ENCODE results near the gene NUP133.

DNA sequence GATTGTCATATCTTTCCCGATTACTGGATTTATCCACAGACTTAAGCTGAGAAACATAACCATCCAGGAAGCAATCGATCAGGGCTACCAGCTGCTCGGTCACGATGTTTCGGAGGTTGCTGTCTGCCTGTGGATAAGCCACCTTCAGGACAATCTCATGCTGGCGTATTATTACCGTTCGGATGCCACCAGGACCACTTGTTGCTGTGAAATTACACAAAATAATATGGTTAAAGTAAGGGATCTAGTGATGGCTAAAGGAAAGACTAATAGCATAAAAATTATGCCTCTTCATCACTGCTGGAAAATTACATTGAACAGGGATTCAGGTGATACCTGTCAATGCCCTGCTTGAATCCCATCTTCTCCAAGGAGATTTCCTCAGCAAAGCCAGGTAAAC, 43.5 kb downstream of the NUP133 start:
- TF ChIP-seq, protein P1, sequence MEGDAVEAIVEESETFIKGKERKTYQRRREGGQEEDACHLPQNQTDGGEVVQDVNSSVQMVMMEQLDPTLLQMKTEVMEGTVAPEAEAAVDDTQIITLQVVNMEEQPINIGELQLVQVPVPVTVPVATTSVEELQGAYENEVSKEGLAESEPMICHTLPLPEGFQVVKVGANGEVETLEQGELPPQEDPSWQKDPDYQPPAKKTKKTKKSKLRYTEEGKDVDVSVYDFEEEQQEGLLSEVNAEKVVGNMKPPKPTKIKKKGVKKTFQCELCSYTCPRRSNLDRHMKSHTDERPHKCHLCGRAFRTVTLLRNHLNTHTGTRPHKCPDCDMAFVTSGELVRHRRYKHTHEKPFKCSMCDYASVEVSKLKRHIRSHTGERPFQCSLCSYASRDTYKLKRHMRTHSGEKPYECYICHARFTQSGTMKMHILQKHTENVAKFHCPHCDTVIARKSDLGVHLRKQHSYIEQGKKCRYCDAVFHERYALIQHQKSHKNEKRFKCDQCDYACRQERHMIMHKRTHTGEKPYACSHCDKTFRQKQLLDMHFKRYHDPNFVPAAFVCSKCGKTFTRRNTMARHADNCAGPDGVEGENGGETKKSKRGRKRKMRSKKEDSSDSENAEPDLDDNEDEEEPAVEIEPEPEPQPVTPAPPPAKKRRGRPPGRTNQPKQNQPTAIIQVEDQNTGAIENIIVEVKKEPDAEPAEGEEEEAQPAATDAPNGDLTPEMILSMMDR (IDR thresholded peaks at IDR 0.05; ENCODE audit: low read depth, low read length, poor library complexity, severe bottlenecking), result no peak
- TF ChIP-seq EZH2phosphoT487 (IDR thresholded peaks at IDR 0.05; ENCODE audit: borderline replicate concordance, low read length), result no peak

Data from DOHH2 (cell line).